Uterus (tissue), 4 donors: Measurements from ENCODE around the gene DNM3. TPM values are rescaled to one million over a fixed set of nuclear protein-coding genes. Genes with fewer than 3 reads are reported as not detected.

Experiments
- DNase-seq, 2 donors: peaks; one replicate each; pipeline ENCODE4 v3.0.0-alpha.2; 2019 to 2020
- H3K27ac ChIP-seq, 2 donors: fragments of 200-600 bp; sonication (generic); 1 replicate in 1 of 2; 2 replicates in 1 of 2; pipeline ENCODE4 v1.5.1; 2016 to 2018
- H3K27me3 ChIP-seq, 2 donors: fragments of 200-600 bp; sonication (generic); one replicate each; pipeline ENCODE4 v1.5.1; 2018 to 2019; ENCODE audit warnings: control low read depth in 1 of 2
- H3K36me3 ChIP-seq, 2 donors: fragments of 200-600 bp; sonication (generic); one replicate each; pipeline ENCODE4 v1.5.1; 2019; ENCODE audit warnings: control low read depth in 1 of 2
- H3K4me1 ChIP-seq, 2 donors: fragments of 200-600 bp; sonication (generic); one replicate each; pipeline ENCODE4 v1.5.1; 2018 to 2019; ENCODE audit warnings: control low read depth in 1 of 2
- H3K4me3 ChIP-seq, 2 donors: fragments of 200-600 bp; sonication (generic); 1 replicate in 1 of 2; 2 replicates in 1 of 2; pipeline ENCODE4 v1.5.1; 2018 to 2019; ENCODE audit warnings: mild to moderate bottlenecking in 1 of 2
- H3K9me3 ChIP-seq, 2 donors: fragments of 200-600 bp; sonication (generic); one replicate each; pipeline ENCODE4 v1.5.1; 2019; ENCODE audit warnings: control low read depth in 1 of 2
- CTCF ChIP-seq, 4 experiments: fragments of 200-600 bp in 2 of 4; fragments of 450-650 bp in 2 of 4; sonication (generic) in 2 of 4; IDR thresholded peaks; one replicate each; pipeline ENCODE4 v1.5.1; 2016 to 2019; ENCODE audit warnings: antibody characterized with exemption in 4 of 4, mild to moderate bottlenecking in 2 of 4, moderate library complexity in 1 of 4
- POLR2A ChIP-seq, 2 donors: fragments of 450-650 bp; IDR thresholded peaks; one replicate each; pipeline ENCODE4 v1.6.1; 2016; ENCODE audit warnings: antibody characterized with exemption in 2 of 2, mild to moderate bottlenecking in 1 of 2, moderate library complexity in 1 of 2
- intact Hi-C: fragments of 100-400 bp; cut with DNase I; formaldehyde crosslinking; loops from one replicate; pipeline ENCODE4 v1.15.1; 2023; ENCODE audit warnings: low total_unique reads
- total RNA-seq, 4 donors: library from RNA; depleted of rRNA in 3 of 4; stranded (reverse); fragments of >200 nt in 3 of 4; gene quantifications; one replicate each; pipeline versions ENCODE4 v1.1.0 to v1.2.4, GENCODE V29; 2014 to 2023
- donor health status: DM: yes; HTN: yes; CAD: no.

The DNM3 gene
- total RNA-seq, 4 donors from 2014 or later, result 4.7 to 49.2 (median 14.6) TPM

GRCh38 chr1:171985639-171986038 is 144.3 kb downstream of the DNM3 start:
- intact Hi-C loops, result loop anchor here (5.0 kb wide), 1 partner anchor 183 kb away; no protein-coding TSS in a partner anchor
- no peak for DNase-seq

GRCh38 chr1:171988243-171988885 is 147.1 kb downstream of the DNM3 start:
- no peak overlapping the region for H3K4me3 ChIP-seq
- intact Hi-C loops, result loop anchor here (5.0 kb wide), 1 partner anchor 186 kb away; no protein-coding TSS in a partner anchor
- H3K4me1 ChIP-seq, result no peaks in the 10 kb centered on the region
- TF ChIP-seq POLR2A (IDR thresholded peaks at IDR 0.05) (no peak), CTCF (IDR thresholded peaks at IDR 0.05) (no peak)
- no peak for DNase-seq
- no peaks in the 10 kb centered on the region for H3K27me3 ChIP-seq
- no peaks in the 10 kb centered on the region for H3K36me3 ChIP-seq
- no peaks in the 10 kb centered on the region for H3K9me3 ChIP-seq
- H3K27ac ChIP-seq, result no peak overlapping the region

More at GRCh38 chr1:171985639-171986038, 144.3 kb downstream of the DNM3 start:
- Histone ChIP-seq H3K9me3 (no peaks in the 10 kb centered on the region), H3K27ac (no peak overlapping the region), H3K36me3 (no peaks in the 10 kb centered on the region), H3K4me1 (no peaks in the 10 kb centered on the region), H3K4me3 (no peak overlapping the region), H3K27me3 (no peaks in the 10 kb centered on the region)
- TF ChIP-seq CTCF (IDR thresholded peaks at IDR 0.05) (no peak), POLR2A (IDR thresholded peaks at IDR 0.05) (no peak)

- Histone ChIP-seq H3K4me3 (no peak overlapping the region), H3K4me1 (no peaks in the 10 kb centered on the region), H3K27me3 (no peaks in the 10 kb centered on the region), H3K9me3 (no peaks in the 10 kb centered on the region), H3K27ac (no peak overlapping the region), H3K36me3 (no peaks in the 10 kb centered on the region)
- TF ChIP-seq CTCF (IDR thresholded peaks at IDR 0.05), result no peak
- intact Hi-C loops, result no loop called here
- no peak for DNase-seq
Measured at GRCh38 chr1:171990371-171990770, 149.1 kb downstream of the DNM3 start.

GRCh38 chr1:171994293-171994692 is 153.0 kb downstream of the DNM3 start:
- H3K27ac ChIP-seq, result no peak overlapping the region
- TF ChIP-seq POLR2A (IDR thresholded peaks at IDR 0.05) (no peak), CTCF (IDR thresholded peaks at IDR 0.05) (no peak)
- H3K4me3 ChIP-seq, result no peak overlapping the region
- intact Hi-C loops, result no loop called here
- no peaks in the 10 kb centered on the region for H3K9me3 ChIP-seq
- H3K4me1 ChIP-seq, result no peaks in the 10 kb centered on the region
- DNase-seq, result no peak
- H3K36me3 ChIP-seq, result no peaks in the 10 kb centered on the region
- no peaks in the 10 kb centered on the region for H3K27me3 ChIP-seq

GRCh38 chr1:171995573-171995972 is 154.3 kb downstream of the DNM3 start:
- no peak overlapping the region for H3K27ac ChIP-seq
- no peaks in the 10 kb centered on the region for H3K36me3 ChIP-seq
- DNase-seq, result no peak
- no peaks in the 10 kb centered on the region for H3K9me3 ChIP-seq
- no peaks in the 10 kb centered on the region for H3K4me1 ChIP-seq
- no peak overlapping the region for H3K4me3 ChIP-seq
- intact Hi-C loops, result no loop called here
- TF ChIP-seq POLR2A (IDR thresholded peaks at IDR 0.05) (no peak), CTCF (IDR thresholded peaks at IDR 0.05) (no peak)
- H3K27me3 ChIP-seq, result no peaks in the 10 kb centered on the region
